ENCODE results near the gene LRCH1. TPM values are rescaled to one million over a fixed set of nuclear protein-coding genes. Genes with fewer than 3 reads are reported as not detected.

Gene LRCH1
- total and polyA plus RNA-seq, 2 donors from 2014 or later: 10.2 to 39.0 TPM

DNA sequence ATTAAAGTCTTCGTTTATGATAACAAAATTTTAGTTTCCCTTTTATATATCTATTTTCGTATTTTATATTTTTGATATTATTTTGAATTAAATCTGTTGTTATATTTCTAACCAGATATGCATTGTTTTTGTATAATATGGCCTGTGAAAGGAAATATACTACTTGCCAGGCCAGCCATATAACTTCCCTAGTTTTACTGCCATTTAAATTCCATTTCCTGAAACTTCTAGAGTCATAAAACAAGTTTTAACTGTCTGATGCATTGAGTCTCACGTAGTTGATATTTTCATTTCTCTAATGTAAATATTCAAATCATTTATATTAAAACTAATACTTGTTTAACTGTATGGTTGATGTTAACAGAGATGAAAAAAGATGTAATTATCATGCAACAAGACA lies 230.5 kb downstream of the LRCH1 start:
- Histone ChIP-seq H3K27ac (ENCODE audit: low read depth in 2 of 2, low read length in 2 of 2) (no peak overlapping the region), H3K9ac (ENCODE audit: low read length in 3 of 3) (no peak overlapping the region), H3K36me3 (ENCODE audit: control insufficient read depth in 2 of 3, insufficient read depth in 3 of 3, low read length in 3 of 3) (peaks cover 18 to 52% (median 29%) of the 10 kb centered on the region in 3 donors), H3K27me3 (ENCODE audit: control insufficient read depth, insufficient read depth, low read length) (no peaks in the 10 kb centered on the region), H3K9me3 (ENCODE audit: control insufficient read depth in 2 of 3, insufficient read depth in 1 of 3, low read length in 3 of 3) (no peaks in the 10 kb centered on the region), H3K4me3 (ENCODE audit: low read length in 3 of 3) (no peak overlapping the region), H3K4me1 (ENCODE audit: control insufficient read depth in 2 of 3, insufficient read depth in 2 of 3, low read depth in 1 of 3, low read length in 3 of 3) (no peaks in the 10 kb centered on the region)
- intact Hi-C loops (cut with DNase I): no loop called here
- DNase-seq: no peak
- TF ChIP-seq, protein P1, sequence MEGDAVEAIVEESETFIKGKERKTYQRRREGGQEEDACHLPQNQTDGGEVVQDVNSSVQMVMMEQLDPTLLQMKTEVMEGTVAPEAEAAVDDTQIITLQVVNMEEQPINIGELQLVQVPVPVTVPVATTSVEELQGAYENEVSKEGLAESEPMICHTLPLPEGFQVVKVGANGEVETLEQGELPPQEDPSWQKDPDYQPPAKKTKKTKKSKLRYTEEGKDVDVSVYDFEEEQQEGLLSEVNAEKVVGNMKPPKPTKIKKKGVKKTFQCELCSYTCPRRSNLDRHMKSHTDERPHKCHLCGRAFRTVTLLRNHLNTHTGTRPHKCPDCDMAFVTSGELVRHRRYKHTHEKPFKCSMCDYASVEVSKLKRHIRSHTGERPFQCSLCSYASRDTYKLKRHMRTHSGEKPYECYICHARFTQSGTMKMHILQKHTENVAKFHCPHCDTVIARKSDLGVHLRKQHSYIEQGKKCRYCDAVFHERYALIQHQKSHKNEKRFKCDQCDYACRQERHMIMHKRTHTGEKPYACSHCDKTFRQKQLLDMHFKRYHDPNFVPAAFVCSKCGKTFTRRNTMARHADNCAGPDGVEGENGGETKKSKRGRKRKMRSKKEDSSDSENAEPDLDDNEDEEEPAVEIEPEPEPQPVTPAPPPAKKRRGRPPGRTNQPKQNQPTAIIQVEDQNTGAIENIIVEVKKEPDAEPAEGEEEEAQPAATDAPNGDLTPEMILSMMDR (IDR thresholded peaks at IDR 0.05; ENCODE audit: borderline replicate concordance, extremely low read depth, insufficient read depth): no peak
- FAIRE-seq: no peak

DNA sequence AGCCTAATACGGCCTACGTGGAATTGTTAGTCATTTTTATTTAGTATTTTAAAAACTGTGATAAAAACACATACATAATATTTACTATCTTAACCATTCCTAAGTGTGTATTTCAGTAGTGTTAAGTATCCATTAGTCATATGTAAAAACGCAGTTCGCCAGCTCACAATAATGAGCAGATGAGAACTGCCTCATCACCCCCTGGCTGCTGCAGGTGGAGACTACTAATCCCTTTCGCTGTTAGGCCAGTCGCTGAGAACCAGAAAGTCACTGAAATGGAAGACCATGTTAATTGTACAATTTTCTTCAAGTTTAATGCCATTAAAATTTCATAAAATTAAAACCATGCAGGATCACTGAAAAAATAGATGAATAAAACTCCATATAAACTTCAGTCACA lies 242.4 kb downstream of the LRCH1 start:
- TF ChIP-seq, protein P1 (IDR thresholded peaks at IDR 0.05; ENCODE audit: borderline replicate concordance, extremely low read depth, insufficient read depth): no peak
- no peak for DNase-seq
- no peak overlapping the region for H3K9ac ChIP-seq (ENCODE audit: low read length in 3 of 3)
- peaks cover under 1 to 5% (median 4%) of the 10 kb centered on the region in 3 donors for H3K36me3 ChIP-seq (ENCODE audit: control insufficient read depth in 2 of 3, insufficient read depth in 3 of 3, low read length in 3 of 3)
- FAIRE-seq: no peak
- no peak overlapping the region for H3K27ac ChIP-seq (ENCODE audit: low read depth in 2 of 2, low read length in 2 of 2)
- intact Hi-C loops (cut with DNase I): no loop called here
- H3K9me3 ChIP-seq (ENCODE audit: control insufficient read depth in 2 of 3, insufficient read depth in 1 of 3, low read length in 3 of 3): no peaks in the 10 kb centered on the region
- no peaks in the 10 kb centered on the region for H3K27me3 ChIP-seq (ENCODE audit: control insufficient read depth, insufficient read depth, low read length)
- H3K4me1 ChIP-seq (ENCODE audit: control insufficient read depth in 2 of 3, insufficient read depth in 2 of 3, low read depth in 1 of 3, low read length in 3 of 3): peaks cover 0 to 14% (median 7%) of the 10 kb centered on the region in 3 donors
- no peak overlapping the region for H3K4me3 ChIP-seq (ENCODE audit: low read length in 3 of 3)

DNA sequence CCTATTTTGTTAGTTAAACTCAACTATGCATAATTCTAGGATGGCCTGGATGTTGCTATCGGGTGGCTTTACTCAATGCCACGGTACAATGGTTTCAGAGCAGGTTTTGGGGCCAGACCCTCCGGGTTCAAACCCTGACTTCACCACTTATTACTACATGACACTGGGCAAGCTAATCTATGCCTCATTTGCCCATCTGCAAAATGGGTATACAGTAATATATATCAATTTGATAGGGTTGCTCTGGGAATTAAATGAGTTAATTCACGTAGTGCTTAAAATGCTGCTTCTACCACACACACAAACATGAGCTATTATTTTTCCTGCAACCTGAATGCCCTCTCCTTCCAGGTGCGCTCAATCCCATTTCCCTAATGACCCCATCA lies 243.2 kb downstream of the LRCH1 start:
- DNase-seq: no peak
- Histone ChIP-seq H3K27me3 (ENCODE audit: control insufficient read depth, insufficient read depth, low read length) (no peaks in the 10 kb centered on the region), H3K9me3 (ENCODE audit: control insufficient read depth in 2 of 3, insufficient read depth in 1 of 3, low read length in 3 of 3) (no peaks in the 10 kb centered on the region), H3K27ac (ENCODE audit: low read depth in 2 of 2, low read length in 2 of 2) (peak overlapping the region; percentile 95 to 97), H3K4me1 (ENCODE audit: control insufficient read depth in 2 of 3, insufficient read depth in 2 of 3, low read depth in 1 of 3, low read length in 3 of 3) (peaks cover 0 to 14% (median 7%) of the 10 kb centered on the region in 3 donors), H3K36me3 (ENCODE audit: control insufficient read depth in 2 of 3, insufficient read depth in 3 of 3, low read length in 3 of 3) (no peaks in the 10 kb centered on the region), H3K4me3 (ENCODE audit: low read length in 3 of 3) (peak overlapping the region; percentile 88 to 90 (median 89)), H3K9ac (ENCODE audit: low read length in 3 of 3) (peak overlapping the region; percentile 85 to 93 (median 92))
- intact Hi-C loops (cut with DNase I): no loop called here
- FAIRE-seq: no peak
- TF ChIP-seq, protein P1 (IDR thresholded peaks at IDR 0.05; ENCODE audit: borderline replicate concordance, extremely low read depth, insufficient read depth): no peak

All from kidney (tissue), 14 donors.